H9 (cell line): ENCODE measurements around the gene B4GALT6. TPM values are rescaled to one million over a fixed set of nuclear protein-coding genes. Genes with fewer than 3 reads are reported as not detected.

Experiments used
- DNase-seq: peaks from one replicate; pipeline ENCODE4 v3.0.0-alpha.2; 2017
- H2AFZ ChIP-seq: one replicate; pipeline ENCODE4 v1.6.1; 2013; ENCODE audit warnings: mild to moderate bottlenecking, low read length, control low read depth, moderate library complexity
- H2AK5ac ChIP-seq: 2 replicates; pipeline ENCODE4 v1.6.1; 2013; ENCODE audit warnings: low read length, control low read depth, mixed read lengths; ENCODE audit not compliant: insufficient read length
- H2BK120ac ChIP-seq: one replicate; pipeline ENCODE4 v1.6.1; 2013; ENCODE audit warnings: low read depth, mild to moderate bottlenecking, low read length, control low read depth, inconsistent platforms; ENCODE audit not compliant: poor library complexity, severe bottlenecking
- H2BK12ac ChIP-seq: 2 replicates; pipeline ENCODE4 v1.6.1; 2013; ENCODE audit warnings: low read length, control low read depth, mixed read lengths, low read depth; ENCODE audit not compliant: insufficient read length
- H2BK15ac ChIP-seq: 2 replicates; pipeline ENCODE4 v1.6.1; 2013; ENCODE audit warnings: low read depth, low read length, control low read depth
- H2BK20ac ChIP-seq: one replicate; pipeline ENCODE4 v1.6.1; 2013; ENCODE audit warnings: low read depth, mild to moderate bottlenecking, low read length, control low read depth, inconsistent platforms; ENCODE audit not compliant: poor library complexity, severe bottlenecking
- H2BK5ac ChIP-seq: 2 replicates; pipeline ENCODE4 v1.6.1; 2013; ENCODE audit warnings: low read length, control low read depth, mixed read lengths; ENCODE audit not compliant: insufficient read length
- H3K14ac ChIP-seq: 2 replicates; pipeline ENCODE4 v1.6.1; 2013; ENCODE audit warnings: low read length, control low read depth; ENCODE audit not compliant: insufficient read depth
- H3K18ac ChIP-seq: 2 replicates; pipeline ENCODE4 v1.6.1; 2013; ENCODE audit warnings: low read depth, mild to moderate bottlenecking, mixed read lengths, low read length, control low read depth; ENCODE audit not compliant: insufficient read length
- H3K23ac ChIP-seq: 2 replicates; pipeline ENCODE4 v1.6.1; 2013; ENCODE audit warnings: low read length, control low read depth, mixed read lengths, low read depth; ENCODE audit not compliant: insufficient read length
- H3K23me2 ChIP-seq: 2 replicates; pipeline ENCODE4 v1.6.1; 2013; ENCODE audit warnings: low read depth, mild to moderate bottlenecking, mixed read lengths, low read length, control low read depth; ENCODE audit not compliant: insufficient read length, poor library complexity, severe bottlenecking
- H3K27ac ChIP-seq: 2 replicates; pipeline ENCODE4 v1.5.1; 2013; ENCODE audit warnings: low read length, control low read depth, mixed read lengths, low read depth; ENCODE audit not compliant: insufficient read length
- H3K27me3 ChIP-seq: 2 replicates; pipeline ENCODE4 v1.6.1; 2013; ENCODE audit warnings: low read length, control low read depth, inconsistent platforms; ENCODE audit not compliant: insufficient read depth
- H3K4ac ChIP-seq: 2 replicates; pipeline ENCODE4 v1.6.1; 2013; ENCODE audit warnings: low read depth, mild to moderate bottlenecking, control low read depth, inconsistent platforms, low read length, moderate library complexity
- H3K4me1 ChIP-seq: 2 replicates; pipeline ENCODE4 v1.6.1; 2013; ENCODE audit warnings: low read length, control low read depth, inconsistent platforms; ENCODE audit not compliant: insufficient read depth
- H3K4me2 ChIP-seq: 2 replicates; pipeline ENCODE4 v1.6.1; 2013; ENCODE audit warnings: low read length, control low read depth, mixed read lengths; ENCODE audit not compliant: insufficient read length, insufficient read depth
- H3K56ac ChIP-seq: 2 replicates; pipeline ENCODE4 v1.6.1; 2013; ENCODE audit warnings: low read depth, mild to moderate bottlenecking, mixed read lengths, low read length, control low read depth; ENCODE audit not compliant: insufficient read length
- H3K79me1 ChIP-seq: 2 replicates; pipeline ENCODE4 v1.6.1; 2013; ENCODE audit warnings: low read depth, mild to moderate bottlenecking, moderate library complexity, low read length, control low read depth, inconsistent platforms; ENCODE audit not compliant: insufficient read depth, poor library complexity, severe bottlenecking
- H3K79me2 ChIP-seq: 2 replicates; pipeline ENCODE4 v1.6.1; 2013; ENCODE audit warnings: low read length, control low read depth, inconsistent platforms; ENCODE audit not compliant: insufficient read depth
- H3K9ac ChIP-seq: 2 replicates; pipeline ENCODE4 v1.6.1; 2013; ENCODE audit warnings: low read length, control low read depth, mixed read lengths; ENCODE audit not compliant: insufficient read length; ENCODE audit errors: extremely low read depth
- H3K9me3 ChIP-seq: one replicate; pipeline ENCODE4 v1.6.1; 2013; ENCODE audit warnings: low read depth, low read length, inconsistent platforms; ENCODE audit not compliant: control insufficient read depth
- H3T11ph ChIP-seq: one replicate; pipeline ENCODE4 v1.6.1; 2013; ENCODE audit warnings: mild to moderate bottlenecking, low read length, control low read depth, inconsistent platforms
- H4K20me1 ChIP-seq: one replicate; pipeline ENCODE4 v1.6.1; 2013; ENCODE audit not compliant: control insufficient read depth, insufficient read length, insufficient read depth
- H4K5ac ChIP-seq: 2 replicates; pipeline ENCODE4 v1.6.1; 2013; ENCODE audit warnings: low read depth, mild to moderate bottlenecking, mixed read lengths, low read length, control low read depth; ENCODE audit not compliant: insufficient read length
- H4K8ac ChIP-seq: replicated peaks from 2 replicates; pipeline ENCODE4 v1.6.1; 2013; ENCODE audit warnings: low read length, control low read depth, mixed read lengths, low read depth; ENCODE audit not compliant: insufficient read length
- H4K91ac ChIP-seq: 2 replicates; pipeline ENCODE4 v1.6.1; 2013; ENCODE audit warnings: low read depth, mild to moderate bottlenecking, moderate library complexity, mixed read lengths, low read length, control low read depth; ENCODE audit not compliant: insufficient read length
- H3K27ac Mint-ChIP-seq, 3 experiments: 2 replicates in 2 of 3; 3 replicates in 1 of 3; pipeline ENCODE4 v1.8.0; 2020 to 2021; ENCODE audit warnings: mixed read lengths in 3 of 3, mild to moderate bottlenecking in 1 of 3, moderate library complexity in 1 of 3
- H3K27me3 Mint-ChIP-seq: 2 replicates; pipeline ENCODE4 v1.8.0; 2021; ENCODE audit warnings: low read depth, mild to moderate bottlenecking, moderate library complexity, mixed read lengths
- H3K36me3 Mint-ChIP-seq, 3 experiments: 2 replicates in 2 of 3; 3 replicates in 1 of 3; pipeline ENCODE4 v1.8.0; 2020 to 2021; ENCODE audit warnings: low read depth in 3 of 3, mixed read lengths in 3 of 3; ENCODE audit not compliant: insufficient read depth in 1 of 3
- H3K4me1 Mint-ChIP-seq, 2 experiments: 2 replicates each; pipeline ENCODE4 v1.8.0; 2020; ENCODE audit warnings: mixed read lengths in 2 of 2
- H3K4me3 Mint-ChIP-seq, 2 experiments: 2 replicates in 1 of 2; 3 replicates in 1 of 2; pipeline ENCODE4 v1.8.0; 2020 to 2021; ENCODE audit warnings: mild to moderate bottlenecking in 2 of 2, mixed read lengths in 2 of 2, moderate library complexity in 1 of 2
- H3K9me3 Mint-ChIP-seq, 2 experiments: 2 replicates in 1 of 2; 3 replicates in 1 of 2; pipeline ENCODE4 v1.8.0; 2020; ENCODE audit warnings: mild to moderate bottlenecking in 2 of 2, mixed read lengths in 2 of 2, moderate library complexity in 1 of 2
- CTCF ChIP-seq: fragments of 200-600 bp; sonication (generic); conservative IDR thresholded peaks from 3 replicates; pipeline ENCODE4 v1.8.0; 2021; ENCODE audit warnings: antibody characterized with exemption, mild to moderate bottlenecking
- WGBS: extraction: QIAGEN DNeasy Blood & Tissue Kit; methylation state at CpG from one replicate; pipeline ENCODE4 v1.1.7; 2013; ENCODE audit warnings: missing lambda C conversion rate, low lambda C conversion rate, mixed read lengths; ENCODE audit not compliant: insufficient read length; ENCODE audit errors: extremely low coverage; 5-methylcytosine and 5-hydroxymethylcytosine counted together
- total RNA-seq: library from RNA; stranded (reverse); gene quantifications from 2 replicates; pipeline ENCODE4 v1.2.1, GENCODE V29; 2021

Gene B4GALT6
- total RNA-seq, 1 experiment from 2014 or later = 34.1 TPM

- H2AK5ac ChIP-seq = no peak overlapping the region
- no peak overlapping the region for H3K4ac ChIP-seq
- no peak overlapping the region for H3K4me3 Mint-ChIP-seq
- no CpG with 5 or more reads among the region's 10 CpGs for WGBS
- no peak overlapping the region for H3T11ph ChIP-seq
- no peaks in the 10 kb centered on the region for H4K20me1 ChIP-seq
- H3K56ac ChIP-seq = no peak overlapping the region
- no peak overlapping the region for H4K5ac ChIP-seq
- H4K91ac ChIP-seq = no peak overlapping the region
- no peak for DNase-seq
- no peaks in the 10 kb centered on the region for H3K23me2 ChIP-seq
- no peak overlapping the region for H2BK12ac ChIP-seq
- H2BK120ac ChIP-seq = no peak overlapping the region
- H3K9me3 Mint-ChIP-seq = no peaks in the 10 kb centered on the region
- H3K27ac Mint-ChIP-seq = no peak overlapping the region
- H3K27ac ChIP-seq = no peak overlapping the region
- no peak overlapping the region for H3K18ac ChIP-seq
- no peak overlapping the region for H2BK15ac ChIP-seq
- no peak for TF ChIP-seq CTCF
- no peak overlapping the region for H3K4me2 ChIP-seq
- H3K4me1 ChIP-seq = no peaks in the 10 kb centered on the region
- H3K14ac ChIP-seq = no peak overlapping the region
- no peak overlapping the region for H4K8ac ChIP-seq
- no peaks in the 10 kb centered on the region for H3K36me3 Mint-ChIP-seq
- no peaks in the 10 kb centered on the region for H3K27me3 ChIP-seq
- peaks cover 0 to 2% of the 10 kb centered on the region in 2 experiments; a peak in 1 of 4 replicates for H3K4me1 Mint-ChIP-seq
- H3K9me3 ChIP-seq = no peaks in the 10 kb centered on the region
- H3K9ac ChIP-seq = no peak overlapping the region
- no peak overlapping the region for H2BK20ac ChIP-seq
- H3K79me2 ChIP-seq = no peaks in the 10 kb centered on the region
- no peaks in the 10 kb centered on the region for H3K79me1 ChIP-seq
- H3K27me3 Mint-ChIP-seq = no peaks in the 10 kb centered on the region; the same call in 1 of the 2 replicates
- no peak overlapping the region for H3K23ac ChIP-seq
- H2BK5ac ChIP-seq = no peak overlapping the region
- H2AFZ ChIP-seq = no peak overlapping the region
Measured at GRCh38 chr18:31592506-31593157, 91.7 kb downstream of the B4GALT6 start.
